Measurements from ENCODE around the gene PTAFR. TPM values are rescaled to one million over a fixed set of nuclear protein-coding genes. Genes with fewer than 3 reads are reported as not detected.

PTAFR gene
- total and polyA plus RNA-seq, 4 donors, result 4.7 to 9.9 (median 7.4) TPM

- Histone ChIP-seq H3K36me3 (ENCODE audit: control insufficient read depth, insufficient read depth, low read length) (peaks cover 52% of the 10 kb centered on the region), H3K27me3 (ENCODE audit: control insufficient read depth, insufficient read depth, low read length) (no peaks in the 10 kb centered on the region), H3K27ac (ENCODE audit: low read depth, low read length) (no peak overlapping the region), H3K4me3 (ENCODE audit: low read depth, low read length) (no peak overlapping the region), H3K9me3 (ENCODE audit: control insufficient read depth, insufficient read depth, low read length) (no peaks in the 10 kb centered on the region), H3K4me1 (ENCODE audit: control insufficient read depth, insufficient read depth, low read length) (no peaks in the 10 kb centered on the region)
- 87% methylated on average over 3 of the region's 12 CpGs for WGBS (ENCODE audit: insufficient coverage)
- DNase-seq (ENCODE audit: low read depth in 4 of 6, low spot score in 6 of 6), result no peak
Observed at GRCh38 chr1:28197682-28198415, 21.4 kb upstream of the PTAFR start.

DNA sequence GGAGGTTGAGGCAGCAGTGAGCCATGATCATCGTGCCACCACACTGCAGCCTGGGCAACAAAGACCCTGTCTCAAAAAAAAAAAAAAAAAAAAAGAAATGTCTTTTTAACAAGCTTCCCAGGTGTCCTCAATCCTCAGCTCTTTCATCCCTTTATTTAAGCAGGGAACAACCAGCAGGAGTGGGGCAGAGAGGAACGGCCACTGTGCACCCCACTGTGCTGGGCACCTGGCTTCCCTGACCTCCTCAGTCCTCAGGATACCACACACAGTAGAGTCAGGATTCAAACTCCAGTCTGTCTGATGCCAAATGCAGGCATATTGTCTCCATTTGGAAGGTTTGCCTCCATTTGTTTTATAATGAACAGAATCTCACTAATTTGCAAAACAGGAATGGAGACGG is 19.8 kb upstream of the PTAFR start:
- peaks cover 42% of the 10 kb centered on the region for H3K36me3 ChIP-seq (ENCODE audit: control insufficient read depth, insufficient read depth, low read length)
- H3K4me1 ChIP-seq (ENCODE audit: control insufficient read depth, insufficient read depth, low read length), result no peaks in the 10 kb centered on the region
- DNase-seq (ENCODE audit: low read depth in 4 of 6, low spot score in 6 of 6), result no peak
- WGBS (ENCODE audit: insufficient coverage), result 32% methylated on average over 2 of the region's 3 CpGs
- H3K27ac ChIP-seq (ENCODE audit: low read depth, low read length), result no peak overlapping the region
- H3K27me3 ChIP-seq (ENCODE audit: control insufficient read depth, insufficient read depth, low read length), result no peaks in the 10 kb centered on the region
- H3K4me3 ChIP-seq (ENCODE audit: low read depth, low read length), result no peak overlapping the region
- no peaks in the 10 kb centered on the region for H3K9me3 ChIP-seq (ENCODE audit: control insufficient read depth, insufficient read depth, low read length)

DNA sequence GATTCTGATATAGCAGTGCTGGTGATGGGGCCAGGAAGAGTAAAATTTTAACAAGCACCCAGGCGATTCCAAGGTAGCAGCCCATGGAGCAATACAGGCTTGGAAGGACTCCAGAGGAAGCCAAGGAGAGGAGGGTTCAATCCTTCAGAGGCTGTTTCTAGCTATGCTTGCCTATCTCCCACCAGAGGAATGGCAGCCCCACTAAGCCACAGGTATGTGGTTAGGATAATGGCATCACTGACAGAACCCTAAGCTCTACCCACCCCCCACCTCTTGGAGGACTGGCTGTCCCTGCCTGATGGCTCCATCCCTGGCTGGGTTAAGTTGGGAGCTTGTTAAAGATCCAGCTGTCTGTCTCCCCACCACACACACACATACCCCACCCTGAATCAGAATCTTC is 19.3 kb upstream of the PTAFR start:
- H3K9me3 ChIP-seq (ENCODE audit: control insufficient read depth, insufficient read depth, low read length), result no peaks in the 10 kb centered on the region
- H3K27me3 ChIP-seq (ENCODE audit: control insufficient read depth, insufficient read depth, low read length), result no peaks in the 10 kb centered on the region
- no peak overlapping the region for H3K27ac ChIP-seq (ENCODE audit: low read depth, low read length)
- H3K4me3 ChIP-seq (ENCODE audit: low read depth, low read length), result no peak overlapping the region
- H3K36me3 ChIP-seq (ENCODE audit: control insufficient read depth, insufficient read depth, low read length), result peaks cover 39% of the 10 kb centered on the region
- no peak for DNase-seq (ENCODE audit: low read depth in 4 of 6, low spot score in 6 of 6)
- 100% methylated on average over 1 of the region's 1 CpG for WGBS (ENCODE audit: insufficient coverage)
- no peaks in the 10 kb centered on the region for H3K4me1 ChIP-seq (ENCODE audit: control insufficient read depth, insufficient read depth, low read length)

DNA sequence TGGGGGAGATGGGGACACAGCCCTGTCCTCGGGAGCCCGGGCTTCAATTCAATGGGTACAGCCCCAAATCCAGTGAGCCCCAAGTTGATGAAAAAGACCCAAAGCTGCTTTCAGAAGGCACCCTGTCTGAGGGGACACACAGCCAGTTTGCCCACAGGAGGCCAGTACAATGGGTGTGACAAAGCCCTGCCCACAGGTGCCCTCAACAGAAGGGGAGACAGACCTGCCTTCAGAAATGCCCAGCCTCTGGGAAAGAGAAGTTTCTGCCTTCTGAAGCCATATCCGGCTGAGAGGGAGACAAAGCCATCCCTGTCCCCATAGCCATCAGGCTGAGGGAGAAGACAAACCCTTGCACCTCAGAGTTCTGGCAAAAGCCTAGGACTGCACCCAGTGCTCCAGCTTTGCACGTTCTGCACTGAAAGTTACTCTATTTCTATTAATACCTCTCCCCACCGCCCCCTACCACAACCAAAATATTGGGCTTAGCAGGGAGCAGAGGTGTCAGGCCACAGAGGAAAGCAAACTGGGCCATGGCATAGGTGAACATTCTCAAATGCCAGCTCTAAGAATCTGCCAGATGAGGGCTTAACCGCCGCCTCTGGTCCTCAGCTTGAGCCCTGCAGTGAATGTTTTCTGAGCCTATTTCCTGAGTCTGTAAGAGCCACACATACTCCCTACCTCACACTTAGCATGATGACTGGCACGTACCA is 18.0 kb upstream of the PTAFR start:
- no peak overlapping the region for H3K27ac ChIP-seq (ENCODE audit: low read depth, low read length)
- no peaks in the 10 kb centered on the region for H3K27me3 ChIP-seq (ENCODE audit: control insufficient read depth, insufficient read depth, low read length)
- WGBS (ENCODE audit: insufficient coverage), result 91% methylated on average over 5 of the region's 8 CpGs
- no peaks in the 10 kb centered on the region for H3K9me3 ChIP-seq (ENCODE audit: control insufficient read depth, insufficient read depth, low read length)
- DNase-seq (ENCODE audit: low read depth in 4 of 6, low spot score in 6 of 6), result no peak
- peaks cover 31% of the 10 kb centered on the region for H3K36me3 ChIP-seq (ENCODE audit: control insufficient read depth, insufficient read depth, low read length)
- no peaks in the 10 kb centered on the region for H3K4me1 ChIP-seq (ENCODE audit: control insufficient read depth, insufficient read depth, low read length)
- no peak overlapping the region for H3K4me3 ChIP-seq (ENCODE audit: low read depth, low read length)

DNA sequence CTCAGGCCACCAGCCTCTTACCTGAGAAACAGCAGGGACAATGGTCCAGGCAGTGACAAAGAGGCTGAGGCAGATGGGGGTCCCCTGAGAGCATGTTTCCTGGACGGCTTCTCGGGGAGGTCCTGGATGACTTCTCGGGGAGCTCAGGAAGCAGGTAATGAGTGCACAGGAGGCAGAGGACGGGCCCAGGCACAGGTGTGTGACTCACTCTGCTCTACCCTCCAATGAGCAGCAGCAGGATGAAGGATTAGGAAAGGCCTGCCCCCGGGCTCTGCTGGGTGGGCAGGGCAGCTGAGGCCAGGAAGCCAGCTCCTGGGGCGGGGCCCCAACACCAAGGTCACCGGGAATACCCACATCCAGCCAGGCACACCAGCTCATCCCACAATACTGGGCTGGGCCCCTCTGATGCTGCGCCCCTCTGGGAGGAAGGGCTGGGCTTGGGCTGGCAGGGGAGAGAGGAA is 17.2 kb upstream of the PTAFR start:
- DNase-seq (ENCODE audit: low read depth in 4 of 6, low spot score in 6 of 6), result no peak
- Histone ChIP-seq H3K9me3 (ENCODE audit: control insufficient read depth, insufficient read depth, low read length) (no peaks in the 10 kb centered on the region), H3K27ac (ENCODE audit: low read depth, low read length) (no peak overlapping the region), H3K4me1 (ENCODE audit: control insufficient read depth, insufficient read depth, low read length) (no peaks in the 10 kb centered on the region), H3K36me3 (ENCODE audit: control insufficient read depth, insufficient read depth, low read length) (peaks cover 25% of the 10 kb centered on the region), H3K27me3 (ENCODE audit: control insufficient read depth, insufficient read depth, low read length) (no peaks in the 10 kb centered on the region), H3K4me3 (ENCODE audit: low read depth, low read length) (no peak overlapping the region)
- WGBS (ENCODE audit: insufficient coverage), result 91% methylated on average over 4 of the region's 8 CpGs

DNA sequence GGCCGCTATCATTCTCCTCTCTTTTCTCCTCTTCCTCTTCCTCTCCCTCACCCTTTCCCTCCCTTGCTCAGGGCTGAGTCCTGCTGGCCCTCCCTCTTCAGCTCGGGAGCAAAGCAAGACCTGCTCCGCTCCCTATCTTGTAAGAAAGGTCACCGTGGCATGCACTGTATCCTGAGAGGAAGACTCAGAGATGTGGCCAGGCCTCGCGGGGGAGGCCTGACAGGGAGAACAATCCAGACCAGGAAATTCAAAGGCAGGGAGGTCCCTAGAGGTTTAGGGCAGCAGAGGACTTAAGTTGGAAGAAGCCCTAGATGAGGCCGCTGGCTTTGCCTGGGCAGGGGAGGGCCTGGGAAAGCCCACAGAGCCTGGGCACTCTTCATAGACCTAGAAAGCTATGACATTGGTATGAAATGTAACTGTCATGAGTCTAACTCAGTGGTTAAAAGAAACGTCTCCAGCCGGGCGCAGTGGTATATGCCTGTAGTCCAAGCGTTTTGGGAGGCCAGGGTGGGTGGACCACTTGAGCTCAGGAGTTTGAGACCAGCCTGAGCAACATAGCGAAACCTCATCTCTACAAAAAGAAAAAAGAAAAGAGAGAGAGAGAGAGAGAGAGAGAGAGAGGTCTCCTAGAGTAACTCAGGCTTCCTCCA is 14.6 kb upstream of the PTAFR start:
- 60% methylated on average over 10 of the region's 12 CpGs for WGBS (ENCODE audit: insufficient coverage)
- no peak overlapping the region for H3K27ac ChIP-seq (ENCODE audit: low read depth, low read length)
- DNase-seq (ENCODE audit: low read depth in 4 of 6, low spot score in 6 of 6), result no peak

GRCh38 chr1:28190337-28190979 is 14.0 kb upstream of the PTAFR start:
- 89% methylated on average over 2 of the region's 3 CpGs for WGBS (ENCODE audit: insufficient coverage)
- H3K27ac ChIP-seq (ENCODE audit: low read depth, low read length), result no peak overlapping the region
- H3K27me3 ChIP-seq (ENCODE audit: control insufficient read depth, insufficient read depth, low read length), result no peaks in the 10 kb centered on the region
- no peak overlapping the region for H3K4me3 ChIP-seq (ENCODE audit: low read depth, low read length)
- H3K36me3 ChIP-seq (ENCODE audit: control insufficient read depth, insufficient read depth, low read length), result peaks cover 8% of the 10 kb centered on the region
- H3K4me1 ChIP-seq (ENCODE audit: control insufficient read depth, insufficient read depth, low read length), result no peaks in the 10 kb centered on the region
- no peak for DNase-seq (ENCODE audit: low read depth in 4 of 6, low spot score in 6 of 6)
- H3K9me3 ChIP-seq (ENCODE audit: control insufficient read depth, insufficient read depth, low read length), result no peaks in the 10 kb centered on the region

More for the DNA sequence above, 14.6 kb upstream of the PTAFR start:
- Histone ChIP-seq H3K4me3 (ENCODE audit: low read depth, low read length) (no peak overlapping the region), H3K27me3 (ENCODE audit: control insufficient read depth, insufficient read depth, low read length) (no peaks in the 10 kb centered on the region), H3K9me3 (ENCODE audit: control insufficient read depth, insufficient read depth, low read length) (no peaks in the 10 kb centered on the region), H3K36me3 (ENCODE audit: control insufficient read depth, insufficient read depth, low read length) (peaks cover 9% of the 10 kb centered on the region), H3K4me1 (ENCODE audit: control insufficient read depth, insufficient read depth, low read length) (no peaks in the 10 kb centered on the region)

DNA sequence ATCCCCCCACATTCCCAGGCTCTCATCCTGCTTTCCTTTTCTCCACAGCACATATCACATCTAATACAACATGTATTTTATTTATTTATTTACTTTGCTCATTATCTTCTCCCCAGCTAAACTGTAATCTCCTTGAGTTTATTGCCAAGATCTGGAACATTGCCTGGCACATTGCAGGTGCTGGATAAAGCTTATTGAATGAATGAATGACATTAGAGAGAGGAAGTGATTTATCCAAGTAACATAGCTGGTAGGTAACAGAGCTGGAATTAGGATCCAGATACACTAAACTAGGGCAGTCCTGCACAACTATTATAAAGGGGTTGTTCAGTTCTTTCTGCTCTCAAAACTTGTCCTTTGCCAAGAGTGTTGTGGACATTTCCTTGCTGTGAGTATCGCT is 8.6 kb upstream of the PTAFR start:
- no peak overlapping the region for H3K27ac ChIP-seq (ENCODE audit: low read depth, low read length)
- no CpG with 5 or more reads among the region's 1 CpG for WGBS (ENCODE audit: insufficient coverage)
- no peak for DNase-seq (ENCODE audit: low read depth in 4 of 6, low spot score in 6 of 6)

More for the DNA sequence above, 8.6 kb upstream of the PTAFR start:
- Histone ChIP-seq H3K27me3 (ENCODE audit: control insufficient read depth, insufficient read depth, low read length) (no peaks in the 10 kb centered on the region), H3K4me1 (ENCODE audit: control insufficient read depth, insufficient read depth, low read length) (no peaks in the 10 kb centered on the region), H3K36me3 (ENCODE audit: control insufficient read depth, insufficient read depth, low read length) (no peaks in the 10 kb centered on the region), H3K4me3 (ENCODE audit: low read depth, low read length) (no peak overlapping the region), H3K9me3 (ENCODE audit: control insufficient read depth, insufficient read depth, low read length) (no peaks in the 10 kb centered on the region)

Data from spinal cord (tissue), 10 donors.